HepG2 (cell line): ENCODE results near the gene H6PD. TPM values are rescaled to one million over a fixed set of nuclear protein-coding genes. Genes with fewer than 3 reads are reported as not detected.
A peak's percentile ranks its signal among the peaks of the same experiment; 100 is the strongest.

Source experiments
- BCL6 ChIP-seq: IDR thresholded peaks from 2 replicates; pipeline ENCODE4 v1.6.1; 2016; ENCODE audit warnings: missing genetic modification reagents, missing compliant biosample characterization
- CC2D1A ChIP-seq: sonication (generic); formaldehyde crosslinking; IDR thresholded peaks from 2 replicates; pipeline ENCODE4 v1.8.1; 2023; ENCODE audit warnings: mild to moderate bottlenecking, missing genetic modification reagents
- CEBPG ChIP-seq: IDR thresholded peaks from 2 replicates; pipeline ENCODE4 v1.6.1; 2016
- ESRRA ChIP-seq: sonication (generic); formaldehyde crosslinking; IDR thresholded peaks from 2 replicates; pipeline ENCODE4 v1.5.1; 2020; ENCODE audit warnings: mild to moderate bottlenecking, low read depth, missing genetic modification reagents
- FLYWCH1 ChIP-seq: sonication (generic); formaldehyde crosslinking; IDR thresholded peaks from 2 replicates; pipeline ENCODE4 v1.8.1; 2023; ENCODE audit warnings: mild to moderate bottlenecking, missing genetic modification reagents
- KLF12 ChIP-seq: sonication (generic); formaldehyde crosslinking; IDR thresholded peaks from 2 replicates; pipeline ENCODE4 v1.4.0; 2020; ENCODE audit warnings: missing genetic modification reagents, borderline replicate concordance
- KLF16 ChIP-seq, 2 experiments: sonication (generic) in 1 of 2; formaldehyde crosslinking in 1 of 2; IDR thresholded peaks; 2 replicates each; pipeline versions ENCODE4 v1.6.1 to v1.8.0; 2016 to 2023; ENCODE audit warnings: missing genetic modification reagents in 2 of 2, missing compliant biosample characterization in 1 of 2
- LBX2 ChIP-seq: sonication (generic); formaldehyde crosslinking; IDR thresholded peaks from 2 replicates; pipeline ENCODE4 v1.5.0; 2020; ENCODE audit warnings: missing genetic modification reagents, mild to moderate bottlenecking, borderline replicate concordance
- LCORL ChIP-seq, 2 experiments: fragments of 450-650 bp in 1 of 2; sonication (generic) in 1 of 2; formaldehyde crosslinking in 1 of 2; IDR thresholded peaks; 2 replicates each; pipeline versions ENCODE4 v1.5.0 to v1.6.1; 2017 to 2020; ENCODE audit warnings: antibody characterized with exemption in 1 of 2, missing genetic modification reagents in 1 of 2
- MTF1 ChIP-seq: sonication (generic); formaldehyde crosslinking; IDR thresholded peaks from 2 replicates; pipeline ENCODE4 v1.5.0; 2020; ENCODE audit warnings: missing genetic modification reagents
- NCOA2 ChIP-seq: sonication (generic); formaldehyde crosslinking; IDR thresholded peaks from 2 replicates; pipeline ENCODE4 v1.8.0; 2022; ENCODE audit warnings: inconsistent platforms
- RBFOX2 ChIP-seq: fragments of 200-400 bp; formaldehyde crosslinking; IDR thresholded peaks from 2 replicates; pipeline ENCODE4 v1.6.1; 2017; ENCODE audit warnings: low read depth, mild to moderate bottlenecking, low read length
- SMAD3 ChIP-seq: sonication (generic); formaldehyde crosslinking; IDR thresholded peaks from 2 replicates; pipeline ENCODE4 v1.4.0; 2020; ENCODE audit warnings: missing genetic modification reagents
- SMARCC2 ChIP-seq: fragments of 450-650 bp; IDR thresholded peaks from 2 replicates; pipeline ENCODE4 v1.6.1; 2017; ENCODE audit warnings: antibody characterized with exemption, mild to moderate bottlenecking
- SMC3 ChIP-seq: IDR thresholded peaks from 2 replicates; pipeline ENCODE4 v1.6.1; 2011; ENCODE audit warnings: low read length, improper control_type of control experiment
- SNRNP70 ChIP-seq: fragments of 200-400 bp; formaldehyde crosslinking; IDR thresholded peaks from 2 replicates; pipeline ENCODE4 v1.6.1; 2017; ENCODE audit warnings: mild to moderate bottlenecking, low read depth, low read length, moderate library complexity
- ZFAT ChIP-seq: sonication (generic); formaldehyde crosslinking; conservative IDR thresholded peaks from 2 replicates; pipeline ENCODE4 v1.8.1; 2023; ENCODE audit warnings: missing genetic modification reagents, inconsistent platforms
- ZFP91 ChIP-seq: sonication (generic); formaldehyde crosslinking; IDR thresholded peaks from 2 replicates; pipeline ENCODE4 v1.9.0; 2022; ENCODE audit warnings: missing genetic modification reagents, mild to moderate bottlenecking, borderline replicate concordance
- ZNF44 ChIP-seq: sonication (generic); formaldehyde crosslinking; IDR thresholded peaks from 2 replicates; pipeline ENCODE4 v1.5.1; 2020; ENCODE audit warnings: mild to moderate bottlenecking, missing genetic modification reagents
- ZNF549 ChIP-seq: sonication (generic); formaldehyde crosslinking; IDR thresholded peaks from 2 replicates; pipeline ENCODE4 v1.5.0; 2020; ENCODE audit warnings: missing genetic modification reagents
- ZNF564 ChIP-seq: sonication (generic); formaldehyde crosslinking; IDR thresholded peaks from 2 replicates; pipeline ENCODE4 v1.8.1; 2023; ENCODE audit warnings: mild to moderate bottlenecking, missing genetic modification reagents
- ZNF567 ChIP-seq: sonication (generic); formaldehyde crosslinking; IDR thresholded peaks from 2 replicates; pipeline ENCODE4 v1.8.1; 2023; ENCODE audit warnings: mild to moderate bottlenecking, missing genetic modification reagents, borderline replicate concordance
- ZNF570 ChIP-seq: sonication (generic); formaldehyde crosslinking; IDR thresholded peaks from 2 replicates; pipeline ENCODE4 v1.4.0; 2020; ENCODE audit warnings: mild to moderate bottlenecking, missing genetic modification reagents, borderline replicate concordance
- ZNF652 ChIP-seq: IDR thresholded peaks from 2 replicates; pipeline ENCODE4 v1.6.1; 2016; ENCODE audit warnings: low read depth, borderline replicate concordance
- ZSCAN12 ChIP-seq: sonication (generic); formaldehyde crosslinking; IDR thresholded peaks from 2 replicates; pipeline ENCODE4 v1.9.0; 2021; ENCODE audit warnings: mild to moderate bottlenecking, missing genetic modification reagents
- polyA plus RNA-seq, 8 experiments: library from polyadenylated mRNA; depleted of rRNA in 3 of 8; stranded (reverse) in 7 of 8; unstranded in 1 of 8; fragments of >200 nt; fragmentation: Illumina TruSeq in 4 of 8; extraction: Trizol in 4 of 8; gene quantifications; 2 replicates each; pipeline versions ENCODE4 v1.2.1 to v1.2.3, GENCODE V29; 2011 to 2016; ENCODE audit warnings: low read depth in 4 of 8, missing spikeins in 1 of 8, mixed read lengths in 1 of 8; ENCODE audit not compliant: insufficient read depth in 1 of 8
- total RNA-seq, 5 experiments: library from RNA; depleted of rRNA; stranded (reverse); fragments of >200 nt; fragmentation: Illumina TruSeq; extraction: Trizol; gene quantifications; 2 replicates each; pipeline ENCODE4 v1.2.3, GENCODE V29; 2016; ENCODE audit warnings: low read depth in 1 of 5
- TF ChIP-seq, protein P1 (sequence below): sonication (generic); formaldehyde crosslinking; IDR thresholded peaks from 2 replicates; pipeline ENCODE4 v1.8.0; 2022; ENCODE audit warnings: missing genetic modification reagents, low read depth, mild to moderate bottlenecking, borderline replicate concordance
- TF ChIP-seq, protein P2 (sequence below): sonication (generic); formaldehyde crosslinking; IDR thresholded peaks from 2 replicates; pipeline ENCODE4 v1.4.0; 2020; ENCODE audit warnings: missing genetic modification reagents

Gene H6PD
- total and polyA plus RNA-seq, 2 of the 13 experiments (the other 11 are each of a cell fraction or from before 2014, with no cell fraction given) = 9.3 to 14.1 TPM

DNA sequence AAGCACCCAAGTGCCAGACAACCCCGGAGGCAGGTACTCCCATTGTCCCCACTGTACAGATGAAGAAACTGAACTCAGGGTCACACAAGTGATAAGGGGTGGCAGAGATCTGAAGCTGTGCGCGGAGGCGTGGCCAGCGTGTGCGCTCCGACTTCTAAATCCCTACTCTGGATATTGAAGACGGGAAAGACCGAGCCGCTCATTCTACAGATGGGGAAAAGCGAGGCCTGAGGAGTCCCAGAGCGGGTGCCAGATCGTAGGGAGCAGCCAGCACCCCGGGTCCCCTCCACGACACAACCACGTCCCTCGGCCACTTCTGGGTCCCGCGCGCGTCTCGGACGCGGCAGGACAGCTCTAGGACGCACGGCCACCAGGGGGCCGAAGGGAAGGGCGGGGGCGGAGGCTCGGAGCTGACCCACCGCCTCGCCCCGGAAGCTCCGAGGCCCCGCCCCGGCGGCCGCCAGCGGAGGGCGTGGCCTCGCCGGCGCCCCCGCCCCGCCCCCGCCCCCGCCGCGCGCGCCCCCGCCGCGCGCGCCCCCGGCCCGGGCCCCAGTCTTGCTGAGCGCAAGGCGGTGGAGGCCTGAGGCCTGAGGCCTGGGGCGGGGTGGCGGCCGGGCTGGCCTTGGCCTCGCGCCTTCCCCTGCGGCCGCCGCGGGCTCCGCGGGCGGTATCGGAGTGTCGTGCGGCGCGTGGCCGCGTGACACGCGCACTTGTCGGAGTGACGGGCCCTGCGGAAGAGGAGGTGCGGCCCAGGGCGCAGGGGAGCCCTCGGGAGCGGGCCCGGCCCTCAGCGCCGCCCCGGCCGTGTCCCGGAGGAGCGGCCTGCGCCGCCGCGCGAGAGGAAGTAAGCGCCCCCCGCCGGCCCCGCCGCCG is at the start of gene H6PD (continued):
- 0 out of 2 replicates have a peak, but pooled peaks have one; percentile 51 for TF ChIP-seq ZNF570 (CRISPR knock-in tag)
- TF ChIP-seq MTF1 (CRISPR knock-in tag) = no peak
- no peak for TF ChIP-seq CC2D1A (CRISPR knock-in tag)
- no peak for TF ChIP-seq LCORL (IDR thresholded peaks at IDR 0.05)
- TF ChIP-seq LCORL (CRISPR knock-in tag; IDR thresholded peaks at IDR 0.05) = 0 out of 2 replicates have a peak, but pooled peaks have one; percentile 75
- TF ChIP-seq KLF16 (CRISPR knock-in tag; IDR thresholded peaks at IDR 0.05) = peak in 1 of 2 experiments; percentile 23; a peak in 1 of 4 replicates
- no peak for TF ChIP-seq SMARCC2
- peak; percentile 94 for TF ChIP-seq RBFOX2
- peak; percentile 69 for TF ChIP-seq ESRRA (CRISPR knock-in tag)
- peak; percentile 78; the same call in 1 of the 2 replicates for TF ChIP-seq SMAD3 (CRISPR knock-in tag)
- no peak for TF ChIP-seq ZSCAN12
- peak; percentile 93 for TF ChIP-seq KLF12 (CRISPR knock-in tag)
- TF ChIP-seq SNRNP70 = no peak
- TF ChIP-seq, protein P1, sequence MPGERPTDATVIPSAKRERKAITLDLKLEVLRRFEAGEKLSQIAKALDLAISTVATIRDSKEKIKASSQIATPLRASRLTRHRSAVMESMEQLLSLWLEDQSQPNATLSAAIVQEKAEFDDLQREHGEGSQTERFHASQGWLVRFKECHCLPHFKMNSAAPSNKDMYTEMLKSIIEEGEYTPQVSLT (CRISPR knock-in tag) = peak; percentile 66
- TF ChIP-seq LBX2 (CRISPR knock-in tag) = no peak
- TF ChIP-seq FLYWCH1 (CRISPR knock-in tag) = 0 out of 2 replicates have a peak, but pooled peaks have one; percentile 38
- TF ChIP-seq ZNF652 (CRISPR knock-in tag) = no peak
- TF ChIP-seq ZNF549 (CRISPR knock-in tag) = no peak
- peak; percentile 72; the same call in 1 of the 2 replicates for TF ChIP-seq ZFAT
- no peak for TF ChIP-seq BCL6
- TF ChIP-seq CEBPG (CRISPR knock-in tag) = peak; percentile 52
- TF ChIP-seq ZNF567 = peak; percentile 91; the same call in 1 of the 2 replicates
- no peak for TF ChIP-seq SMC3
- TF ChIP-seq ZNF564 (CRISPR knock-in tag) = peak; percentile 76
- TF ChIP-seq ZNF44 (CRISPR knock-in tag) = peak; percentile 72; the same call in 1 of the 2 replicates
- peak; percentile 67; the same call in 1 of the 2 replicates for TF ChIP-seq ZFP91 (CRISPR knock-in tag)
- TF ChIP-seq, protein P2, sequence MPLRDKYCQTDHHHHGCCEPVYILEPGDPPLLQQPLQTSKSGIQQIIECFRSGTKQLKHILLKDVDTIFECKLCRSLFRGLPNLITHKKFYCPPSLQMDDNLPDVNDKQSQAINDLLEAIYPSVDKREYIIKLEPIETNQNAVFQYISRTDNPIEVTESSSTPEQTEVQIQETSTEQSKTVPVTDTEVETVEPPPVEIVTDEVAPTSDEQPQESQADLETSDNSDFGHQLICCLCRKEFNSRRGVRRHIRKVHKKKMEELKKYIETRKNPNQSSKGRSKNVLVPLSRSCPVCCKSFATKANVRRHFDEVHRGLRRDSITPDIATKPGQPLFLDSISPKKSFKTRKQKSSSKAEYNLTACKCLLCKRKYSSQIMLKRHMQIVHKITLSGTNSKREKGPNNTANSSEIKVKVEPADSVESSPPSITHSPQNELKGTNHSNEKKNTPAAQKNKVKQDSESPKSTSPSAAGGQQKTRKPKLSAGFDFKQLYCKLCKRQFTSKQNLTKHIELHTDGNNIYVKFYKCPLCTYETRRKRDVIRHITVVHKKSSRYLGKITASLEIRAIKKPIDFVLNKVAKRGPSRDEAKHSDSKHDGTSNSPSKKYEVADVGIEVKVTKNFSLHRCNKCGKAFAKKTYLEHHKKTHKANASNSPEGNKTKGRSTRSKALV (CRISPR knock-in tag) = peak; percentile 83
- peak; percentile 21; the same call in 1 of the 2 replicates for TF ChIP-seq NCOA2
